H7 (cell line): Measurements from ENCODE around the gene COX6B1. TPM values are rescaled to one million over a fixed set of nuclear protein-coding genes. Genes with fewer than 3 reads are reported as not detected.
A peak's percentile ranks its signal among the peaks of the same experiment; 100 is the strongest.

Experiments
- DNase-seq: peaks from one replicate; pipeline ENCODE4 v3.0.0; 2012
- H3K27me3 ChIP-seq: 2 replicates; pipeline ENCODE4 v1.6.0; 2011; ENCODE audit warnings: mild to moderate bottlenecking, low read length; ENCODE audit not compliant: control insufficient read depth, insufficient read depth
- H3K36me3 ChIP-seq: replicated peaks from 2 replicates; pipeline ENCODE4 v1.5.1; 2011; ENCODE audit warnings: low read length; ENCODE audit not compliant: control insufficient read depth, insufficient read depth
- H3K4me3 ChIP-seq: 2 replicates; pipeline ENCODE4 v1.5.1; 2011; ENCODE audit warnings: low read depth, mild to moderate bottlenecking, control low read depth, low read length, moderate library complexity; ENCODE audit not compliant: insufficient read depth
- total RNA-seq: library from RNA; depleted of rRNA; stranded (reverse); fragments of >200 nt; shearing (Covaris generic); gene quantifications from 2 replicates; pipeline ENCODE4 v1.2.3, GENCODE V29; 2014; rRNA removed

COX6B1 gene
- total RNA-seq, 1 experiment from 2014 or later, result 605 TPM

DNA sequence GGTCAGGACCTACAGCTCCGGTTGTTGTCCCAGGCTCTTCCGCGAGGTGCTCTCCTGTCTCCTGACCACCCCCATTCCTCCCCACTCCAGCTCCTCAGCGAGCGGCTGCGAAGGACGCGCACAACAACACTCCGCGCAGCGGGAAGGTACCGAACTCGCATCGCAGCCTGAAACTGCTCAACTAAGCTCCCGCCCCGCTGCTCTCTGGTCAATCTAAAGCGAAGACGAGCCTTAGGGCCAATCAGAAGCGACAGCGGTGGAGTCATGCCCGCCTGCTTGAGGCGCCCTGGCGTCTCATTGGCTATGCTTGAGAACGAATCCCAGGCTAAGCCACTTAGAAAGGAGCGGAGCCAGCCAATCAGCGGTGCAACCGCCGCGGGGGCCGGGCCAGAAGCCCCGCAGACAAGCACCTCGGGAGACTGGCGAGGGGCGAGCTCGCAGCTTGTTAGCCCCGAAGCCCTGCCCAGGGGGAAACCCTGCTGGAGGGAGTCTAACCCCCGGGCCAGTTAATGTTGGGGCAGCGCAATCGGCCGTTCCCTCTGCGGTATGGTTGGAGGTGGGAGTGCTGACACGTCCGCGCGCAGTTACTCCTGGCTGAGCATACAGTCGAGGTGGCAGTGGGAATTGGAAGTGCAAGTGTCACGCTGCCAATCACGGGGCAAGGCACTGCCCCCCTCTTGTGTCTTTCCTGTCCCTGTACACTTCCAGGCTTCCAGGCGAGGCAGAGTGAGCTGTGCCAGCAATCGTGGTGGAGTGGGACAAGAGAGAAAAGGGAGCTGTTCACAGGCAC is 54.3 kb downstream of the COX6B1 start:
- peaks cover 14% of the 10 kb centered on the region for H3K27me3 ChIP-seq

DNA sequence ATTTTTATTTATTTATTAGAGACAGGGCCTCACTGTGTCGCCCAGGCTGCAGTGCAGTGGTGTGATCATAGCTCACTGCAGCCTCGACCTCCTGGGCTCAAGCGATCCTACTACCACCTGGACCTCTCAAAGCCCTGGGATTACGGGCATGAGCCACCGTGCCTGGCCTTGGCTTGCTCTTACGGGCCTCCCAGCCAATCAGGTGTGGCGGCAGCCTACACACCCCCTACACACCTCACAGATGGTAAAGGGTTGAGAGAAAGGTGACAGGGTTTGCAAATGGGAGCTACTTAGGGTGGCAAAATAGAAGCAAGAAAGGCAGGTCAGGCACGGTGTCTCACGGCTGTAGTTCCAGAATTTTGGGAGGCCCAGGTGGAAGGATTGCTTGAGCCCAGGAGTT is 55.2 kb downstream of the COX6B1 start:
- no peaks in the 10 kb centered on the region for H3K36me3 ChIP-seq
- peak; percentile 78 for DNase-seq
- H3K4me3 ChIP-seq, result no peak overlapping the region
- peaks cover 14% of the 10 kb centered on the region for H3K27me3 ChIP-seq

More for the DNA sequence above, 54.3 kb downstream of the COX6B1 start:
- Histone ChIP-seq H3K36me3 (no peaks in the 10 kb centered on the region), H3K4me3 (peak overlapping the region; percentile 64)
- DNase-seq, result peak; percentile 97

DNA sequence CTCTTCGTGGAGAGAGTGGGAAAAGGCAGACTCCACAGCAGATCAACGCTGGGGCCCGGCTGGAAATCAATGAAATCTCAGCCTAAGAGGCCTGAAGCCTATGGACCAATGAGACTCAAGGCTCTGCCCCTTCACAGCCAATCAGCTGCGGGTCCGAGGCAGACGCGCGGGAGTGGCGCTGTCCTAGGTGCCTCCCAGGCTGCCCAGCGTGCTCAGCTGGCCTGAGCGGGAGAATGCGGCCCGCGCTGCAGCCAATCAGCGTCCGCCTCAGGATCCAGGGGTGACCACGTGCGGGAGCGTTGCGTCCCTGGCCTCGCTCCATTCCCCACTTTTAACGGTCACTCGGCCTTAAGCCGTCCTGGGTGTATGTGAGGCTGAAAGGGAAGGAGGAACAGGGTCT is 56.1 kb downstream of the COX6B1 start, which contains the start of gene ZBTB32:
TSS of gene ZBTB32 (plus strand) at position 341 of the 400 bp plus-strand sequence. CDS start 10,069 bp downstream, outside the sequence.
- Histone ChIP-seq H3K36me3 (no peaks in the 10 kb centered on the region), H3K27me3 (peaks cover 14% of the 10 kb centered on the region), H3K4me3 (no peak within 1 kb of the TSS)
- peak; percentile 93 for DNase-seq

Other genes starting within 250 kb of the COX6B1 start
- not detected in 2 replicates for gene FFAR2, start 200.1 kb upstream of the COX6B1 start, total RNA-seq
- 0.44 and 0.52 TPM in 2 replicates for gene KRTDAP, start 157.9 kb upstream of the COX6B1 start, total RNA-seq
- gene DMKN, start 134.7 kb upstream of the COX6B1 start, total RNA-seq, result 179 and 182 TPM in 2 replicates
- not detected in 2 replicates for gene SBSN, start 120.0 kb upstream of the COX6B1 start, total RNA-seq
- gene GAPDHS, start 114.9 kb upstream of the COX6B1 start, total RNA-seq, result 0.07 TPM in 1 of 2 replicates, not detected in the other
- 208 and 225 TPM in 2 replicates for gene TMEM147, start 102.7 kb upstream of the COX6B1 start, total RNA-seq
- gene ATP4A, start 84.7 kb upstream of the COX6B1 start, total RNA-seq, result 0.21 TPM in 1 of 2 replicates, not detected in the other
- gene PMIS2, start 62.1 kb upstream of the COX6B1 start, total RNA-seq, result not detected in 2 replicates
- gene HAUS5, start 35.6 kb upstream of the COX6B1 start, total RNA-seq, result 25.6 and 27.4 TPM in 2 replicates
- 75.0 and 81.4 TPM in 2 replicates for gene RBM42, start 19.3 kb upstream of the COX6B1 start, total RNA-seq
- 0.35 and 0.81 TPM in 2 replicates for gene ETV2, start 6.6 kb upstream of the COX6B1 start, total RNA-seq
- 0.14 and 0.74 TPM in 2 replicates for gene UPK1A, start 18.2 kb downstream of the COX6B1 start, total RNA-seq
- gene ZBTB32, start 56.2 kb downstream of the COX6B1 start, total RNA-seq, result not detected in 2 replicates
- 12.9 and 16.3 TPM in 2 replicates for gene KMT2B, start 69.7 kb downstream of the COX6B1 start, total RNA-seq
- 11.5 and 15.2 TPM in 2 replicates for gene IGFLR1, start 94.1 kb downstream of the COX6B1 start, total RNA-seq
- gene U2AF1L4, start 97.1 kb downstream of the COX6B1 start, total RNA-seq, result 11.6 and 13.4 TPM in 2 replicates
- 53.2 and 58.6 TPM in 2 replicates for gene PSENEN, start 97.3 kb downstream of the COX6B1 start, total RNA-seq
- gene LIN37, start 100.3 kb downstream of the COX6B1 start, total RNA-seq, result 5.0 and 17.2 TPM in 2 replicates
- 0.48 and 1.4 TPM in 2 replicates for gene HSPB6, start 108.7 kb downstream of the COX6B1 start, total RNA-seq
- 6.8 and 14.0 TPM in 2 replicates for gene PROSER3, start 109.9 kb downstream of the COX6B1 start, total RNA-seq
- 3.7 and 6.4 TPM in 2 replicates for gene ARHGAP33, start 127.2 kb downstream of the COX6B1 start, total RNA-seq
- not detected in 2 replicates for gene PRODH2, start 164.5 kb downstream of the COX6B1 start, total RNA-seq
- not detected in 2 replicates for gene NPHS1, start 204.2 kb downstream of the COX6B1 start, total RNA-seq
- 0.55 and 0.92 TPM in 2 replicates for gene KIRREL2, start 208.6 kb downstream of the COX6B1 start, total RNA-seq
- gene APLP1, start 220.3 kb downstream of the COX6B1 start, total RNA-seq, result 18.3 and 19.3 TPM in 2 replicates